PFSK-1 (cell line): ENCODE data around the gene PHLPP2.

ENCODE experiments used
- FOXP2 ChIP-seq: optimal IDR thresholded peaks from 2 replicates; pipeline ENCODE3; 2011; ENCODE audit warnings: borderline replicate concordance, control low read depth, inconsistent platforms; ENCODE audit not compliant: insufficient read depth; ENCODE audit errors: extremely low read length, extremely low read depth
- POLR2AphosphoS5 ChIP-seq: IDR thresholded peaks from 2 replicates; pipeline ENCODE4 v1.6.1; 2012; ENCODE audit warnings: low read depth, mild to moderate bottlenecking, control low read depth, low read length, moderate library complexity
- REST ChIP-seq, 2 experiments: IDR thresholded peaks; 2 replicates each; pipeline versions ENCODE4 v1.6.1 to v1.8.0; 2011 to 2012; ENCODE audit warnings: low read depth in 2 of 2, low read length in 2 of 2, control low read depth in 1 of 2, inconsistent platforms in 1 of 2, mild to moderate bottlenecking in 1 of 2, moderate library complexity in 1 of 2; ENCODE audit not compliant: insufficient read depth in 1 of 2
- SIN3A ChIP-seq: IDR thresholded peaks from 2 replicates; pipeline ENCODE4 v1.6.1; 2012; ENCODE audit warnings: mild to moderate bottlenecking, low read length, moderate library complexity, borderline replicate concordance; ENCODE audit not compliant: insufficient read depth
- TAF1 ChIP-seq: IDR thresholded peaks from 2 replicates; pipeline ENCODE4 v1.6.1; 2012; ENCODE audit warnings: low read length, control low read depth, borderline replicate concordance; ENCODE audit not compliant: insufficient read depth

GRCh38 chr16:71762186-71762585, 37.7 kb upstream of the PHLPP2 start:
- TF ChIP-seq REST (IDR thresholded peaks at IDR 0.05; ENCODE audit: insufficient read depth in 1 of 2, low read depth in 2 of 2, low read length in 2 of 2) = no peak
- no peak for TF ChIP-seq POLR2AphosphoS5
- no peak for TF ChIP-seq SIN3A
- TF ChIP-seq TAF1 = no peak
- no peak for TF ChIP-seq FOXP2
